Thymus (tissue), 11 donors: ENCODE results near the gene NINL. TPM values are rescaled to one million over a fixed set of nuclear protein-coding genes. Genes with fewer than 3 reads are reported as not detected.
"Not testable (repeated sequence)": the region's sequence is repeated elsewhere in the genome, so short reads cannot be mapped to it uniquely, and the experiment has no call there.

ENCODE experiments used
- DNase-seq, 9 donors: peaks; one replicate each; pipeline ENCODE4 v3.0.0-alpha.2; 2013; ENCODE audit warnings: low spot score in 9 of 9, low read depth in 6 of 9, missing footprints in 1 of 9
- H3K27ac ChIP-seq, 2 donors: one replicate each; pipeline ENCODE4 v1.5.1; 2013; ENCODE audit warnings: control low read depth in 1 of 2, low read depth in 1 of 2, low read length in 1 of 2, mild to moderate bottlenecking in 1 of 2, moderate library complexity in 1 of 2
- H3K27me3 ChIP-seq, 2 donors: one replicate each; pipeline ENCODE4 v1.5.1; 2013; ENCODE audit warnings: low read length in 1 of 2; ENCODE audit not compliant: control insufficient read depth in 2 of 2, insufficient read depth in 1 of 2
- H3K36me3 ChIP-seq, 2 donors: one replicate each; pipeline ENCODE4 v1.5.1; 2013; ENCODE audit warnings: low read length in 1 of 2, mild to moderate bottlenecking in 1 of 2, moderate library complexity in 1 of 2; ENCODE audit not compliant: control insufficient read depth in 2 of 2, insufficient read depth in 2 of 2
- H3K4me1 ChIP-seq, 2 donors: one replicate each; pipeline ENCODE4 v1.5.1; 2013; ENCODE audit warnings: low read length in 2 of 2; ENCODE audit not compliant: control insufficient read depth in 2 of 2, insufficient read depth in 2 of 2
- H3K4me3 ChIP-seq, 2 donors: one replicate each; pipeline ENCODE4 v1.5.1; 2013; ENCODE audit warnings: low read length in 2 of 2, control low read depth in 1 of 2, mild to moderate bottlenecking in 1 of 2
- H3K9me3 ChIP-seq, 2 donors: one replicate each; pipeline ENCODE4 v1.5.1; 2013; ENCODE audit warnings: low read length in 1 of 2, mild to moderate bottlenecking in 1 of 2; ENCODE audit not compliant: control insufficient read depth in 2 of 2, insufficient read depth in 1 of 2
- WGBS: extraction: QIAGEN DNeasy Blood & Tissue Kit; methylation state at CpG from one replicate; pipeline ENCODE4 v1.1.7; 2013; 5-methylcytosine and 5-hydroxymethylcytosine counted together
- polyA plus RNA-seq: library from polyadenylated mRNA; stranded (reverse); fragments of 200-250 nt; gene quantifications from one replicate; pipeline ENCODE4 v1.2.3, GENCODE V29; 2013
- total RNA-seq: library from RNA; stranded (reverse); fragments of 120-200 nt; gene quantifications from one replicate; pipeline ENCODE4 v1.2.4, GENCODE V29; 2013
- donor health status: healthy.

The NINL gene
- total and polyA plus RNA-seq, 2 donors = 14.1 to 28.5 TPM

GRCh38 chr20:25550645-25551337, 34.5 kb downstream of the NINL start:
- not testable (repeated sequence) for H3K27me3 ChIP-seq, H3K27ac ChIP-seq, H3K4me3 ChIP-seq, H3K4me1 ChIP-seq, H3K9me3 ChIP-seq, DNase-seq
- H3K36me3 ChIP-seq = peaks cover 0 to 10% of the 10 kb centered on the region in 2 donors
- 83% methylated on average over 7 of the region's 7 CpGs for WGBS

GRCh38 chr20:25549843-25550477, 35.4 kb downstream of the NINL start:
- peaks cover under 1 to 8% of the 10 kb centered on the region in 2 donors for H3K4me1 ChIP-seq
- H3K9me3 ChIP-seq = no peaks in the 10 kb centered on the region
- no peaks in the 10 kb centered on the region for H3K27me3 ChIP-seq
- no peak overlapping the region for H3K27ac ChIP-seq
- H3K36me3 ChIP-seq = peaks cover 0 to 10% of the 10 kb centered on the region in 2 donors
- DNase-seq = no peak
- H3K4me3 ChIP-seq = no peak overlapping the region
- WGBS = 96% methylated on average over 10 of the region's 10 CpGs

- WGBS = 91% methylated on average over 15 of the region's 15 CpGs
- Histone ChIP-seq H3K4me1 (peaks cover 2 to 8% of the 10 kb centered on the region in 2 donors), H3K4me3 (no peak overlapping the region), H3K9me3 (no peaks in the 10 kb centered on the region), H3K27me3 (no peaks in the 10 kb centered on the region), H3K27ac (no peak overlapping the region), H3K36me3 (peaks cover 0 to 10% of the 10 kb centered on the region in 2 donors)
- DNase-seq = no peak
Observed at GRCh38 chr20:25549172-25549773, 36.1 kb downstream of the NINL start.

GRCh38 chr20:25548613-25549086, 36.7 kb downstream of the NINL start:
- WGBS = 94% methylated on average over 14 of the region's 14 CpGs
- no peak for DNase-seq
- H3K27me3 ChIP-seq = no peaks in the 10 kb centered on the region
- H3K4me1 ChIP-seq = peaks cover 2 to 8% of the 10 kb centered on the region in 2 donors
- peaks cover 0 to 7% of the 10 kb centered on the region in 2 donors for H3K36me3 ChIP-seq
- H3K27ac ChIP-seq = no peak overlapping the region
- H3K4me3 ChIP-seq = no peak overlapping the region
- H3K9me3 ChIP-seq = no peaks in the 10 kb centered on the region

GRCh38 chr20:25547999-25548398, 37.3 kb downstream of the NINL start:
- Histone ChIP-seq H3K4me1 (peaks cover 2 to 8% of the 10 kb centered on the region in 2 donors), H3K27ac (no peak overlapping the region), H3K36me3 (peaks cover 0 to 7% of the 10 kb centered on the region in 2 donors), H3K27me3 (no peaks in the 10 kb centered on the region), H3K9me3 (no peaks in the 10 kb centered on the region), H3K4me3 (no peak overlapping the region)
- WGBS = 64% methylated on average over 3 of the region's 3 CpGs
- DNase-seq = no peak

GRCh38 chr20:25547063-25547462, 38.3 kb downstream of the NINL start:
- DNase-seq = no peak
- H3K9me3 ChIP-seq = no peaks in the 10 kb centered on the region
- no peaks in the 10 kb centered on the region for H3K27me3 ChIP-seq
- peaks cover 3 to 9% of the 10 kb centered on the region in 2 donors for H3K4me1 ChIP-seq
- 77% methylated on average over 4 of the region's 4 CpGs for WGBS
- no peak overlapping the region for H3K4me3 ChIP-seq
- H3K27ac ChIP-seq = no peak overlapping the region
- peaks cover 0 to 7% of the 10 kb centered on the region in 2 donors for H3K36me3 ChIP-seq

- 66% methylated on average over 4 of the region's 4 CpGs for WGBS
- Histone ChIP-seq H3K4me3 (no peak overlapping the region), H3K9me3 (no peaks in the 10 kb centered on the region), H3K27me3 (no peaks in the 10 kb centered on the region), H3K36me3 (peaks cover 0 to 3% of the 10 kb centered on the region in 2 donors), H3K4me1 (peaks cover 5 to 7% of the 10 kb centered on the region in 2 donors), H3K27ac (no peak overlapping the region)
- DNase-seq = no peak
Observed at GRCh38 chr20:25546048-25546447, 39.3 kb downstream of the NINL start.

GRCh38 chr20:25545171-25545570, 40.2 kb downstream of the NINL start:
- H3K9me3 ChIP-seq = no peaks in the 10 kb centered on the region
- no peak overlapping the region for H3K4me3 ChIP-seq
- WGBS = 97% methylated on average over 3 of the region's 3 CpGs
- no peaks in the 10 kb centered on the region for H3K27me3 ChIP-seq
- peaks cover 0 to 3% of the 10 kb centered on the region in 2 donors for H3K36me3 ChIP-seq
- H3K27ac ChIP-seq = no peak overlapping the region
- no peak for DNase-seq
- peaks cover 9 to 10% of the 10 kb centered on the region in 2 donors for H3K4me1 ChIP-seq

GRCh38 chr20:25544734-25545133, 40.6 kb downstream of the NINL start:
- no peak overlapping the region for H3K4me3 ChIP-seq
- H3K27ac ChIP-seq = no peak overlapping the region
- H3K9me3 ChIP-seq = no peaks in the 10 kb centered on the region
- WGBS = 96% methylated on average over 1 of the region's 1 CpG
- H3K36me3 ChIP-seq = peaks cover 0 to 3% of the 10 kb centered on the region in 2 donors
- peaks cover 9 to 11% of the 10 kb centered on the region in 2 donors for H3K4me1 ChIP-seq
- DNase-seq = no peak
- H3K27me3 ChIP-seq = no peaks in the 10 kb centered on the region
